K562 (cell line): ENCODE data around the gene TAS2R19. TPM values are rescaled to one million over a fixed set of nuclear protein-coding genes. Genes with fewer than 3 reads are reported as not detected.

ENCODE experiments used
- ATAC-seq: fragments of 200-7000 bp; cut with Tn5 transposase; 3 replicates; pipeline ENCODE4 v1.9.1; 2020; ENCODE audit warnings: moderate library complexity
- BruUV-seq: library from RNA; stranded (reverse); fragments of 400-500 nt; replicated peaks from 2 replicates; lab custom pipeline; 2021; lab: Mats Ljungman, UMichigan
- CTCF ChIA-PET: fragments of 300-600 bp; formaldehyde crosslinking; extraction: SDS; loops from one replicate; lab custom pipeline; 2021; ENCODE audit warnings: low intra/inter-chr PET ratio; lab: Yijun Ruan, JAX
- POLR2A ChIA-PET: fragments of 300-600, 350-650 bp; sonication (Branson Sonifier 250); formaldehyde crosslinking; extraction: SDS; loops from one replicate; lab custom pipeline; 2021; ENCODE audit warnings: antibody characterized with exemption, inconsistent platforms; lab: Yijun Ruan, JAX
- DNase-seq, 4 experiments: peaks; one replicate each; pipeline versions ENCODE4 v3.0.0 to v3.0.0-alpha.2; 2011 to 2018; ENCODE audit warnings: low spot score in 3 of 4, mixed read lengths in 3 of 4; ENCODE audit errors: extremely low read depth in 1 of 4
- FAIRE-seq: peaks from 2 replicates; lab custom pipeline; 2011; peaks lifted over from hg19 to GRCh38; lab: Jason Lieb, UNC
- H2AFZ ChIP-seq: 2 replicates; pipeline ENCODE4 v1.6.0; 2011; ENCODE audit warnings: low read depth, low read length, control low read depth, inconsistent platforms
- H3K27ac ChIP-seq: fragments of 200-600 bp; 3 replicates; pipeline ENCODE4 v1.8.0; 2011; ENCODE audit warnings: low read depth, mild to moderate bottlenecking, control low read depth, inconsistent platforms, low read length, moderate library complexity, mixed read lengths; ENCODE audit errors: extremely low read depth
- H3K27me3 ChIP-seq, 2 experiments: fragments of 300-600 bp in 1 of 2; 2 replicates in 1 of 2; 3 replicates in 1 of 2; pipeline versions ENCODE4 v1.6.0 to v1.8.0; 2011; ENCODE audit warnings: inconsistent platforms in 2 of 2, low read length in 2 of 2, mild to moderate bottlenecking in 1 of 2, mixed read lengths in 1 of 2, moderate library complexity in 1 of 2; ENCODE audit not compliant: control insufficient read depth in 2 of 2, insufficient read depth in 2 of 2
- H3K36me3 ChIP-seq: fragments of 300-600 bp; 3 replicates; pipeline ENCODE4 v1.8.0; 2011; ENCODE audit warnings: mild to moderate bottlenecking, low read length, inconsistent platforms; ENCODE audit not compliant: control insufficient read depth, insufficient read depth
- H3K4me1 ChIP-seq, 2 experiments: fragments of 200-600 bp in 1 of 2; replicated peaks in 1 of 2; 2 replicates in 1 of 2; 3 replicates in 1 of 2; pipeline versions ENCODE4 v1.5.1 to v1.8.0; 2011; ENCODE audit warnings: inconsistent platforms in 2 of 2, low read length in 2 of 2, mild to moderate bottlenecking in 1 of 2, mixed read lengths in 1 of 2, moderate library complexity in 1 of 2; ENCODE audit not compliant: control insufficient read depth in 2 of 2, insufficient read depth in 2 of 2
- H3K4me2 ChIP-seq: 2 replicates; pipeline ENCODE4 v1.6.1; 2011; ENCODE audit warnings: low read length, control low read depth, inconsistent platforms, mixed read lengths; ENCODE audit not compliant: insufficient read depth
- H3K4me3 ChIP-seq: fragments of 200-600 bp; sonication (generic), shearing (Covaris generic); 2 replicates; pipeline ENCODE4 v1.5.1; 2016; ENCODE audit warnings: control low read depth, inconsistent platforms
- H3K79me2 ChIP-seq: fragments of 200-600 bp; 3 replicates; pipeline ENCODE4 v1.8.0; 2011; ENCODE audit warnings: low read length, inconsistent platforms; ENCODE audit not compliant: control insufficient read depth, insufficient read depth
- H3K9ac ChIP-seq, 2 experiments: 2 replicates each; pipeline versions ENCODE4 v1.6.0 to v1.6.1; 2011; ENCODE audit warnings: low read depth in 2 of 2, low read length in 2 of 2, control low read depth in 1 of 2, inconsistent platforms in 1 of 2, mild to moderate bottlenecking in 1 of 2, mixed read lengths in 1 of 2; ENCODE audit not compliant: insufficient read depth in 1 of 2
- H3K9me1 ChIP-seq: one replicate; pipeline ENCODE4 v1.6.0; 2011; ENCODE audit warnings: inconsistent platforms, mild to moderate bottlenecking, low read length, moderate library complexity; ENCODE audit not compliant: control insufficient read depth, insufficient read depth
- H3K9me3 ChIP-seq: replicated peaks from 2 replicates; pipeline ENCODE4 v1.5.1; 2011; ENCODE audit warnings: low read depth, low read length, inconsistent platforms; ENCODE audit not compliant: control insufficient read depth, insufficient read depth
- H4K20me1 ChIP-seq: replicated peaks from 2 replicates; pipeline ENCODE4 v1.6.1; 2011; ENCODE audit warnings: low read length, inconsistent platforms, mixed read lengths; ENCODE audit not compliant: control insufficient read depth, insufficient read depth
- ETS2 ChIP-seq: IDR thresholded peaks from 2 replicates; pipeline ENCODE4 v1.6.1; 2016; ENCODE audit warnings: borderline replicate concordance, missing genetic modification characterization, mild to moderate bottlenecking, moderate library complexity, missing compliant biosample characterization; ENCODE audit not compliant: poor library complexity, severe bottlenecking
- GABPA ChIP-seq: fragments of 200-800 bp; sonication (Bioruptor generic); conservative IDR thresholded peaks from 2 replicates; pipeline ENCODE4 v1.6.1; 2016; ENCODE audit warnings: low read depth, missing genetic modification characterization, missing compliant biosample characterization
- HLTF ChIP-seq: fragments of 450-650 bp; IDR thresholded peaks from 2 replicates; pipeline ENCODE4 v1.6.1; 2016
- MYBL2 ChIP-seq, 2 experiments: fragments of 450-650 bp in 1 of 2; sonication (generic) in 1 of 2; formaldehyde crosslinking in 1 of 2; IDR thresholded peaks; 2 replicates each; pipeline versions ENCODE4 v1.6.1 to v1.8.1; 2017 to 2022; ENCODE audit warnings: borderline replicate concordance in 1 of 2, inconsistent platforms in 1 of 2, low read depth in 1 of 2, mild to moderate bottlenecking in 1 of 2, missing genetic modification reagents in 1 of 2, moderate library complexity in 1 of 2
- NCOA2 ChIP-seq, 2 experiments: fragments of 450-650 bp; IDR thresholded peaks; 2 replicates each; pipeline ENCODE4 v1.6.1; 2018; ENCODE audit warnings: mild to moderate bottlenecking in 2 of 2, moderate library complexity in 1 of 2; ENCODE audit not compliant: partially characterized antibody in 2 of 2
- NEUROD1 ChIP-seq: fragments of 150-350 bp; IDR thresholded peaks from 2 replicates; pipeline ENCODE4 v1.6.1; 2014; ENCODE audit warnings: borderline replicate concordance, low read length, low read depth; ENCODE audit not compliant: partially characterized antibody
- PHF21A ChIP-seq: fragments of 450-650 bp; IDR thresholded peaks from 2 replicates; pipeline ENCODE4 v1.6.1; 2017; ENCODE audit warnings: low read depth, borderline replicate concordance
- RBFOX2 ChIP-seq: fragments of 200-400 bp; formaldehyde crosslinking; IDR thresholded peaks from 2 replicates; pipeline ENCODE4 v1.6.1; 2017; ENCODE audit warnings: low read depth, mild to moderate bottlenecking, low read length, moderate library complexity
- SMARCA5 ChIP-seq: fragments of 450-650 bp; IDR thresholded peaks from 2 replicates; pipeline ENCODE4 v1.6.1; 2016
- SRF ChIP-seq, 2 experiments: fragments of 250-450, 450-650 bp in 1 of 2; sonication (Bioruptor Pico) in 1 of 2; sonication (generic) in 1 of 2; formaldehyde crosslinking; IDR thresholded peaks; 2 replicates each; pipeline versions ENCODE4 v1.5.0 to v1.5.1; 2020 to 2022; ENCODE audit warnings: mild to moderate bottlenecking in 1 of 2, missing genetic modification reagents in 1 of 2
- ZNF121 ChIP-seq: sonication (generic); formaldehyde crosslinking; conservative IDR thresholded peaks from 2 replicates; pipeline ENCODE4 v1.8.0; 2022; ENCODE audit warnings: missing genetic modification reagents
- ZNF778 ChIP-seq: fragments of 450-650 bp; formaldehyde crosslinking; IDR thresholded peaks from 2 replicates; pipeline ENCODE4 v1.4.0; 2020; ENCODE audit warnings: mild to moderate bottlenecking, moderate library complexity
- in situ Hi-C: fragments of 300-500 bp; cut with MboI; formaldehyde crosslinking; loops from 4 replicates; pipeline ENCODE4 v1.15.0; 2018; ENCODE audit warnings: inconsistent platforms, mixed read lengths
- intact Hi-C: fragments of 100-400 bp; cut with micrococcal nuclease; formaldehyde crosslinking; loops from 2 replicates; pipeline ENCODE4 v1.14.2; 2022
- polyA plus RNA-seq, 8 experiments: library from polyadenylated mRNA; depleted of rRNA in 4 of 8; stranded (reverse) in 5 of 8; unstranded in 3 of 8; fragments of >200 nt; fragmentation: Nextera tagmentation in 2 of 8; fragmentation: Illumina TruSeq in 1 of 8; extraction: Ambion mirVana in 2 of 8; extraction: Trizol in 1 of 8; gene quantifications; 2 replicates each; pipeline versions ENCODE4 v1.2.1 to v1.2.3, GENCODE V29; 2011 to 2014; ENCODE audit warnings: inconsistent platforms in 1 of 8, missing spikeins in 1 of 8
- total RNA-seq, 7 experiments: library from RNA; depleted of rRNA in 6 of 7; stranded (reverse); fragments of >200 nt in 6 of 7; fragmentation: Illumina TruSeq in 2 of 7; extraction: Trizol in 2 of 7; gene quantifications; 2 replicates each; pipeline versions ENCODE4 v1.2.1 to v1.2.3, GENCODE V29; 2011 to 2021; ENCODE audit warnings: low replicate concordance in 1 of 7
- TF ChIP-seq, protein P1 (sequence below): fragments of 250-450 bp; sonication (Bioruptor Pico); IDR thresholded peaks from 2 replicates; pipeline ENCODE4 v1.4.0; 2020; ENCODE audit warnings: mild to moderate bottlenecking, moderate library complexity
- TF ChIP-seq, protein P2 (sequence below), 2 experiments: IDR thresholded peaks in 1 of 2; conservative IDR thresholded peaks in 1 of 2; 2 replicates each; pipeline ENCODE4 v1.6.1; 2016; ENCODE audit warnings: low read depth in 2 of 2, mild to moderate bottlenecking in 1 of 2, missing compliant biosample characterization in 1 of 2, missing genetic modification characterization in 1 of 2, moderate library complexity in 1 of 2

Gene TAS2R19
- total and polyA plus RNA-seq, 9 of the 15 experiments (the other 6 are each of a cell fraction or from before 2014, with no cell fraction given) = 0.13 to 3.0 (median 0.86) TPM; not detected in 2

DNA sequence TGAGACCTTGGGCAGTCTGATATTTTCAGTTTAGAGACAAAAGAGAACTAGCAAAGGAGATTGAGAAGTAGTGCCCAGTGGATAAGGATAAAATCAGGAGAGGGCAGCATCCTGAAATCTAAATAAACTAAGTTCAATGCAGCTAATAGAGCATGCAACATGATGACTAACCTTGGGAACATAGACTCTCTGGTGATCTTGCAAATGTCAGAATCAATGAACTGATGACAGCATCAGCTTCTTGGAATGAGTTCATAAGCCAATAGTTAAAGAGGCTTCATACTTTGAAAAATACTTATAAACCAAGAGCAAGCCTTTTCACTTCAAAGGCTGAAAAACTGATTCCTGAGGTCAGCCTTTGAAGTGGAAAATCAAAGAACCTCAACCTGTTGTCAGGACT, 8.2 kb downstream of the TAS2R19 start:
- no TSS peak for BruUV-seq
- in situ Hi-C loops = no loop called here

More for the DNA sequence above, 8.2 kb downstream of the TAS2R19 start:
- ChIA-PET POLR2A (no interaction called here), CTCF (no interaction called here)
- no peak overlapping the region for H3K4me2 ChIP-seq
- H3K27me3 ChIP-seq = no peaks in the 10 kb centered on the region
- no peaks in the 10 kb centered on the region for H4K20me1 ChIP-seq
- no peaks in the 10 kb centered on the region for H3K9me1 ChIP-seq
- TF ChIP-seq SRF (CRISPR knock-in tag; IDR thresholded peaks at IDR 0.05) (no peak), ETS2 (tag) (no peak), NEUROD1 (no peak), GABPA (tag) (no peak), ZNF778 (CRISPR knock-in tag) (no peak), ZNF121 (CRISPR knock-in tag) (no peak), PHF21A (no peak), NCOA2 (IDR thresholded peaks at IDR 0.05; ENCODE audit: partially characterized antibody in 2 of 2) (no peak), RBFOX2 (no peak), HLTF (no peak), SMARCA5 (no peak), MYBL2 (IDR thresholded peaks at IDR 0.05; ENCODE audit: low read depth) (no peak), MYBL2 (CRISPR knock-in tag; IDR thresholded peaks at IDR 0.05; ENCODE audit: borderline replicate concordance) (no peak)
- TF ChIP-seq, protein P1, sequence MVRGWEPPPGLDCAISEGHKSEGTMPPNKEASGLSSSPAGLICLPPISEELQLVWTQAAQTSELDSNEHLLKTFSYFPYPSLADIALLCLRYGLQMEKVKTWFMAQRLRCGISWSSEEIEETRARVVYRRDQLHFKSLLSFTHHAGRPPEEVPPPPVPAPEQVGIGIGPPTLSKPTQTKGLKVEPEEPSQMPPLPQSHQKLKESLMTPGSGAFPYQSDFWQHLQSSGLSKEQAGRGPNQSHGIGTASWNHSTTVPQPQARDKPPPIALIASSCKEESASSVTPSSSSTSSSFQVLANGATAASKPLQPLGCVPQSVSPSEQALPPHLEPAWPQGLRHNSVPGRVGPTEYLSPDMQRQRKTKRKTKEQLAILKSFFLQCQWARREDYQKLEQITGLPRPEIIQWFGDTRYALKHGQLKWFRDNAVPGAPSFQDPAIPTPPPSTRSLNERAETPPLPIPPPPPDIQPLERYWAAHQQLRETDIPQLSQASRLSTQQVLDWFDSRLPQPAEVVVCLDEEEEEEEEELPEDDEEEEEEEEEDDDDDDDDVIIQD (CRISPR knock-in tag) = no peak
- TF ChIP-seq, protein P2, sequence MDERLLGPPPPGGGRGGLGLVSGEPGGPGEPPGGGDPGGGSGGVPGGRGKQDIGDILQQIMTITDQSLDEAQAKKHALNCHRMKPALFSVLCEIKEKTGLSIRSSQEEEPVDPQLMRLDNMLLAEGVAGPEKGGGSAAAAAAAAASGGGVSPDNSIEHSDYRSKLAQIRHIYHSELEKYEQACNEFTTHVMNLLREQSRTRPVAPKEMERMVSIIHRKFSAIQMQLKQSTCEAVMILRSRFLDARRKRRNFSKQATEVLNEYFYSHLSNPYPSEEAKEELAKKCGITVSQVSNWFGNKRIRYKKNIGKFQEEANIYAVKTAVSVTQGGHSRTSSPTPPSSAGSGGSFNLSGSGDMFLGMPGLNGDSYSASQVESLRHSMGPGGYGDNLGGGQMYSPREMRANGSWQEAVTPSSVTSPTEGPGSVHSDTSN (CRISPR knock-in tag; IDR thresholded peaks at IDR 0.05; ENCODE audit: low read depth) = no peak
- TF ChIP-seq, protein P2 (tag; conservative IDR thresholded peaks at IDR 0.05; ENCODE audit: low read depth) = no peak
- DNase-seq (no peak), FAIRE-seq (no peak), ATAC-seq (no peak)
- no peaks in the 10 kb centered on the region for H3K4me1 ChIP-seq
- H3K36me3 ChIP-seq = no peaks in the 10 kb centered on the region
- H3K27ac ChIP-seq = no peak overlapping the region
- H3K9ac ChIP-seq = no peak overlapping the region
- no peak overlapping the region for H3K4me3 ChIP-seq
- H3K9me3 ChIP-seq = no peaks in the 10 kb centered on the region
- no peaks in the 10 kb centered on the region for H3K79me2 ChIP-seq
- intact Hi-C loops = no loop called here
- no peak overlapping the region for H2AFZ ChIP-seq
